SK-N-MC (cell line): ENCODE results near the gene ARFGEF2.

Experiments used
- EZH2 ChIP-seq: fragments of 200-600 bp; sonication (generic); IDR thresholded peaks from one replicate; pipeline ENCODE4 v1.6.1; 2017; ENCODE audit warnings: antibody characterized with exemption
- FOXP2 ChIP-seq: optimal IDR thresholded peaks from 2 replicates; pipeline ENCODE3; 2011; ENCODE audit warnings: mild to moderate bottlenecking, moderate library complexity; ENCODE audit not compliant: insufficient read depth; ENCODE audit errors: extremely low read length, control extremely low read depth
- POLR2AphosphoS5 ChIP-seq: IDR thresholded peaks from 2 replicates; pipeline ENCODE4 v1.6.1; 2012; ENCODE audit warnings: mild to moderate bottlenecking, low read depth, low read length, borderline replicate concordance

DNA sequence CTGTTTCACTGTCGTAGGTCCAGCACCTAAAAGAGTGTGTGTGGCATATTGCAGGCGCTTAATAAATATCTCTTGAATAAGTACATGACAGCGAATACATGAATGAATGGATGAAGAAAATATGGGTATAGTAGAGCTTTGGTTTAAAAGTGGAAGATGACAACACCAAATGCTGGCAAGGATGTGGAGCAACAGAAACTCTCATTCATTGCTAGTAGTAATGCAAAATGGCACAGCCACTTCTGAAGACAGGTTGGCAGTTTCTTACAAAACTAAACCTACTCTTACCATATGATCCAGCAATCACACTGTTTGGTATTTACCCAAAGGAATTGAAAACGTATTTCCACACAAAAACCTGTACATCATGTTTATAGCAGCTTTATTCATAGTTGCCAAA is 36.3 kb upstream of the ARFGEF2 start:
- TF ChIP-seq POLR2AphosphoS5 (no peak), EZH2 (no peak), FOXP2 (no peak)
